DMS 273 (cell line): Measurements from ENCODE around the gene DCP1A.
"Not testable (repeated sequence)": the region's sequence is repeated elsewhere in the genome, so short reads cannot be mapped to it uniquely, and the experiment has no call there.

Source experiments
- DNase-seq: peaks from one replicate; lab custom pipeline; 2025; ENCODE audit not compliant: unreplicated experiment; lab: John Stamatoyannopoulos, UW

DCP1A gene

DNA sequence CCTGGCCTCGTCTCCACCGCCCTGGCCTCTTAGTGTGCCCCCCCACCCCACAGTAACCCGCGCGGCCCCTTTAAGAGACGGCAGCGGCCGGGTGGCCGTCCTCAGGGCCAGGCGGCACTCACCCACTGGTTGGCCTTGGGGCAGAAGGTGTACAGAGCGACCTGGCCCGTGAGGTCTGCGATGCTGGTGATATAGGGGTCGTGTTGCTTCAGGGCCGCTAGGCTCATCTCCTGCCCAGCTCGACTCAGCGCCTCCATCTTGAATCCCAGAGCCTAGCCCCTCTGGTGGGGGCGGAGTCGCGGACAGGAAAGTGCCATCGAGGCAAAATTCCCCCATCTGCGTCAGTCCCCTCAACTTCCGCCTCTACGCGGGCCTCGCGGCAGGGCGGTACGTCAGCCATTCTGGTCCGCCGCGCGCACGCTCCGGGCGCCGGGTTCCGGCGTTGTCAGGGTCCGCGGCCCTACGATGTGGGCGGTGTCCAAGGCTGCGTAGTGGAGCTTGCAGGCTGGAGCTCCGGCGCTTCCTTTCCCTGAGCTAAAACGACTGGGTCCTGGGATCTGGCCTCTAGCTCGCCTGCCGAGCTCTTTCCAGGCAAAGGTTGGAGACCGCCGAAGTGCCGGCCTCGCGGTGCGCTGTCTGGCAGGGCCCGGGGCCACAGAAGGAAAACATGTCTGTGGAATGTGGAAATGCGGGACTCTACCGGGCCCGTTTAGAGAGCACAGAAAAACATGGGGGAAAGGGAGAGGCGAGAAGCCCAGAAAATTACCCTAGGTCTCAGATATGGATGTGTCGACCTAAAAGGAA, at the start of gene DCP1A:
DCP1A (minus strand) TSS at position 283 of the 804 bp plus-strand sequence; CDS start at position 257, 26 bp downstream.
- DNase-seq = peak; percentile 96

GRCh38 chr3:53384465-53385423, 37.4 kb upstream of the DCP1A start:
- DNase-seq = no peak

DNA sequence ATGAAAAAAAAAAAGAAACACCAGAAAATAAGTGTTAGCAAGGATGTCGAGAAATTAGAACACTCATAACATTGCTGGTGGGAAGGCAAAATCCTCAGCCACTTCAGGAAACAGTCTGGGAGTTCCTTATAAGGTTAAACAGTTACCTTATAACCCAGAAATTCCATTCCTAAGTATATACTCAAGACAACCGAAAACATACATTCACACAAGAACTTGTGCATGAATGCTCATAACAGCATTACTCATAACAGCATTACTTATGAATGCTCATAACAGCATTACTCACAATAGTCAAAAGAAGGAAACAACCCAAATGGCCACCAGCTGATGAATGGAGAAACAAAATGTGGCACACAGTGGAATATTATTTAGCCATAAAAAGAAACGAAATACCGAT, 34.8 kb upstream of the DCP1A start:
- DNase-seq = no peak

- no peak for DNase-seq
Observed at GRCh38 chr3:53380306-53380705, 33.0 kb upstream of the DCP1A start.

DNA sequence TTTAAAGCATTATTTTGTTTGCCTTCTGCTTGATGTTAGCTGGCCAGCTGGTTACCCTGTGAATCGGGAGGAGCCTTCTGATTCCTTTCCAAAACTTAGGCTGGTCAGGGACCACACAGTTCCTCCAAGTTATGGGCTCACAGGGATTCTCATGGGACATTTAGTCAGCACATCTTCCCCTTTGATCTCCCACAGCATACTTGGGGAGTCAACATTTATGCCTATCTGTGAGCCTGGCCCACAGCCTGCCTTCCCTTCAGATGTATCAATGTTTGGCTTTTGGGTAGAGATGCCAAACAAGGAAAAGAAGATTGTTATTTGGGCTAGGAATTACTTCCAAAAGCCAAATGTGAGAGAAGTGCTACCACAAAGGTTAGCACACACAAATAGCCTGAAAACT, 32.6 kb upstream of the DCP1A start:
- DNase-seq = no peak

- DNase-seq = no peak
Observed at GRCh38 chr3:53377794-53378193, 30.5 kb upstream of the DCP1A start.

GRCh38 chr3:53376679-53377078, 29.3 kb upstream of the DCP1A start:
- no peak for DNase-seq

- peak; percentile 64 for DNase-seq
Observed at GRCh38 chr3:53375019-53375418, 27.7 kb upstream of the DCP1A start.

GRCh38 chr3:53370719-53371118, 23.4 kb upstream of the DCP1A start:
- DNase-seq = not testable (repeated sequence)

GRCh38 chr3:53361852-53362251, 14.5 kb upstream of the DCP1A start:
- no peak for DNase-seq

DNA sequence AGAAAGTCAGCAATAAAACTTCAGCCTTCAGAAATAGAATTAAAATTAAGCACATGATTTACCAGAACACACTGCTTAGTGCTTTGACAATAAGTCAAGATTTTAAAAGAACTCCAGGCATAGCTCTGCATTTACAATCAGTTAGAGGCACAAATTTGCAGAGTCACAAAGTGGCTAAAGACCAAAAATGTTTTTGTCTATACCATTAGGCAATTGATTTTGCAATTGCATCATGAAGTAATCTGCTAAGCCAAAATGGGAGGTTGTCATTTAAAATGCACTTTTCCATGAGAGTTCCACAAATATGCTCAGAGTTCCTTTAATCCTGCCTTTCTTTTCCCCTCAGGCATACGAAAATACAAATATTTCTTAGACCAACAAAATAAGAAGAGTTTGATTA, 10.1 kb upstream of the DCP1A start:
- no peak for DNase-seq

DNA sequence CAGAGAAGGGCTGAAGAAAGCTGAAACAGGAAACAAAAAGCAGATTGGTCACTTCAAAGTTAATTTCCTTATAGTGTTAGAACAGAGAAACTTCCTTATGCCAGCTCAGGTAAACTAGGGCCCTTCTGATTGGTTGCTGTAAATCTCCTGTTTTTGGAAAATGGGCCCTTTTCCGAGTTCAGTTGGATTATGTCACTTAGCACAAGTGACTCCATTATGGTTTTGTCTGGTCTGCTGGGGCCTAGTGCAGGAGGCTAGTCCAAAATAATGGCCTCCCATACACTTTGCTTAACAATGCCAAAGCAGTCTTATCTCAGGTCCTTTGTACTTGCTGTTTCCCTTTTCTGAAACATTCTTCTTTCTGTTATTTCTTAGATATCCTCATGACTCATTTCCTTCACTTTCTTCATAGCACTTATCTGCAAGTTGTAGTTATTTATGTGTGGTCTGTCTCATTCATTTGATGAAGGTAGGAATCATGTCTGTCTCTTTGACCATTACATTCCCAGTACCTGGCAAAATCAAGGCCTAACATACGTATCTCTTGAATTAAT, 7.7 kb upstream of the DCP1A start:
- DNase-seq = no peak

DNA sequence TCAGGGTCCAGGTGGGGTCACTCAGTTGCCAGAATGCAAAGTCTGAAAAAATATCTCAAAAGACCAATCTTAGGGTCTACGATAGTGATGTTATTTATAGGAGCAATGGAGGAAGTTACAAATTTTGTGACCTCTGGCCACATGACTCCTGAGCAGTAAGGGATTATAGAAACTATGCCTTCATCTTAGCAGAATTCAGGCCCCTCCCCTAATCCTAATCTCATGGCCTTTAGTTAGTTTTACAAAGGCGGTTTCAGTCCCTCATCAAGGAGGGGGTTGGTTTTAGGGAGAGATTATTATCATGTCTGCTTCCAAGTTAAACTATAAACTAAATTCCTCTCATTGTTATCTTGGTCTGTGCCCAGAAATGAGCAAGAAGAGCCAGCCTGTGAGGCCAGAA, 5.9 kb upstream of the DCP1A start:
- no peak for DNase-seq

GRCh38 chr3:53350652-53351051, 3.3 kb upstream of the DCP1A start:
- DNase-seq = peak; percentile 65

DNA sequence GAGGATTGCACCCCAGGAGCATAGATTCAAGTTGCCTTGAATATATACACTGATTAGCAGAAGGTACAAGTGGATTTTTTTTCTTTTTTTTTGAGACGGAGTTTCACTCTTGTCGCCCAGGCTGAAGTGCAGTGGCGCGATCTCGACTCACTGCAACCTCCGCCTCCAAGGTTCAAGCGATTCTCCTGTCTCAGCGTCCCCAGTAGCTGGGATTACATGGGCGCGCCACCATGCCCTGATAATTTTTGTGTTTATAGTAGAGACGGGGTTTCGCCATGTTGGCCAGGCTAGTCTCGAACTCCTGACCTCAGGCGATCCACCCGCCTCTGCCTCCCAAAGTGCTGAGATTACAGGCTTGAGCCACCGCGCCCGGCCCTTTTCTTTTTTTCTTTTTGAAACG, 775 bp upstream of the DCP1A start:
- not testable (repeated sequence) for DNase-seq

DNA sequence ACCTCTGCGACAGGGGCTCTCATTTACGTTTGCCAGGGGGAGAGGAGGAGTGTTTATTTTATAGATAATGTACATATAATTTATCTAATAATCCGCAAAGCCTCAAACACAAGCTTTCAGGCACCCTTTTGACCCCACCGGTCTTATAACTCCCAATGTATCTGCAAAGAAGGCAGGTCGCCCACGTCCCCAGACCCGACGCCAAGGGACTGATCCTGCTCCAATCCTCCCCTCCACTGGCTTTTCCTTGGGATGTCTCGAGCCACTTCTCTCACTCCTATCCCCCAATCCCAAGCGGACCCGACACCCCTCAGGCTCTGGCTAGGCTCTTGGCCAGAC, 452 bp downstream of the DCP1A start:
- no peak for DNase-seq

GRCh38 chr3:53346514-53346913, 829 bp downstream of the DCP1A start:
- peak; percentile 38 for DNase-seq

- no peak for DNase-seq
Observed at GRCh38 chr3:53342353-53342752, 5.0 kb downstream of the DCP1A start.

GRCh38 chr3:53337167-53337940, 10.0 kb downstream of the DCP1A start:
- DNase-seq = no peak

DNA sequence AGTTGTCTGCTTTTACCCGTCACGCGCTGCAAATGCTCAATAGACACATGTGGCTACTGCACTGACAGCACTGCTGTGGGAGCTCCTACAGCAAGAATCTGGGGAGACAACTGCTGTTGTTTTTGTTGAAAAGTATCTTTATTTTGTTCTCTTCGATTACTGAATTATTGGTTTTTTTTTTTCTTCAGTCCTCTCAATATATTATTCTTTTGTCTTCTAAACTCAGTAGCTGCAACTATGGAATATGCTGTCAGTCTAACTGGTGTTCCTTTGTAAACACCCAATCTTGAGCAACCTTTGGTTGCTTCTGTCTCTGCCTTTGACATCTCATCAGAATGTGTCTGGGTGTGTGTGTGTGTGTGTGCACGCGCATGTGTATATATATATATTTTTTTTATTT, 12.6 kb downstream of the DCP1A start:
- no peak for DNase-seq

- no peak for DNase-seq
Observed at GRCh38 chr3:53331871-53332270, 15.5 kb downstream of the DCP1A start.
